Transverse colon (tissue), 4 donors: ENCODE measurements around the gene MED25.

ENCODE experiments used
- POLR2A ChIP-seq: fragments of 450-650 bp; IDR thresholded peaks from one replicate; pipeline ENCODE4 v1.6.1; 2016; ENCODE audit warnings: antibody characterized with exemption, mild to moderate bottlenecking, moderate library complexity
- POLR2AphosphoS5 ChIP-seq, 3 donors: sonication (generic); formaldehyde crosslinking; IDR thresholded peaks; one replicate each; pipeline ENCODE4 v1.6.1; 2016; ENCODE audit warnings: antibody characterized with exemption in 3 of 3
- TF ChIP-seq, protein P1 (sequence below), 5 experiments: fragments of 200-600 bp in 3 of 5; fragments of 450-650 bp in 2 of 5; sonication (generic) in 3 of 5; IDR thresholded peaks; 1 replicate in 2 of 5; 2 replicates in 3 of 5; pipeline ENCODE4 v1.5.1; 2016 to 2017; ENCODE audit warnings: antibody characterized with exemption in 5 of 5, inconsistent platforms in 3 of 5, mild to moderate bottlenecking in 2 of 5, moderate library complexity in 1 of 5

DNA sequence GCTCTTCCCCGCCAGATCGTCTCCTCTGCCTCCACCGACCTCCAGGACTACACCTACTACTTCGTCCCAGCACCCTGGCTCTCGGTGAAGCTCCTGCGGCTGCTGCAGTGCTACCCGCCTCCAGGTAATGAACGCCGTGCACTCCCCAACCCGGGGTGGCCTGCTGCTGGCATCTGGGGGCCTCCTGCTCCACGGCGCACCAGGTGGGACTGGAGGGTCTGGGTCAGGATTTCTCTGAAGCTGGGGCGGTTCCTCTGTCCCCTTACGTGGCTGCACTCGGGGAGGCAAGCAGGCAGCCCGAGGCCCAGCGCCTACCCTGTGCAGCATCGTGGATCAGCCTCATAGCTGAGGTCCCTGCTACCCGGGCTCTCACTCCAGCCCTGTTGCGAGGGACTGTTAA, 22.5 kb upstream of the MED25 start:
- TF ChIP-seq, protein P1, sequence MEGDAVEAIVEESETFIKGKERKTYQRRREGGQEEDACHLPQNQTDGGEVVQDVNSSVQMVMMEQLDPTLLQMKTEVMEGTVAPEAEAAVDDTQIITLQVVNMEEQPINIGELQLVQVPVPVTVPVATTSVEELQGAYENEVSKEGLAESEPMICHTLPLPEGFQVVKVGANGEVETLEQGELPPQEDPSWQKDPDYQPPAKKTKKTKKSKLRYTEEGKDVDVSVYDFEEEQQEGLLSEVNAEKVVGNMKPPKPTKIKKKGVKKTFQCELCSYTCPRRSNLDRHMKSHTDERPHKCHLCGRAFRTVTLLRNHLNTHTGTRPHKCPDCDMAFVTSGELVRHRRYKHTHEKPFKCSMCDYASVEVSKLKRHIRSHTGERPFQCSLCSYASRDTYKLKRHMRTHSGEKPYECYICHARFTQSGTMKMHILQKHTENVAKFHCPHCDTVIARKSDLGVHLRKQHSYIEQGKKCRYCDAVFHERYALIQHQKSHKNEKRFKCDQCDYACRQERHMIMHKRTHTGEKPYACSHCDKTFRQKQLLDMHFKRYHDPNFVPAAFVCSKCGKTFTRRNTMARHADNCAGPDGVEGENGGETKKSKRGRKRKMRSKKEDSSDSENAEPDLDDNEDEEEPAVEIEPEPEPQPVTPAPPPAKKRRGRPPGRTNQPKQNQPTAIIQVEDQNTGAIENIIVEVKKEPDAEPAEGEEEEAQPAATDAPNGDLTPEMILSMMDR (IDR thresholded peaks at IDR 0.05), result no peak
- TF ChIP-seq POLR2A (no peak), POLR2AphosphoS5 (IDR thresholded peaks at IDR 0.05) (no peak)
